ENCODE measurements around the gene TUSC2. TPM values are rescaled to one million over a fixed set of nuclear protein-coding genes. Genes with fewer than 3 reads are reported as not detected.

The TUSC2 gene
- total and polyA plus RNA-seq, 2 of the 8 experiments (the other 6 are each of a cell fraction or from before 2014, with no cell fraction given): 33.3 to 65.4 TPM

- TF ChIP-seq SRF (IDR thresholded peaks at IDR 0.05; ENCODE audit: low read depth, low read length) (no peak), SP4 (IDR thresholded peaks at IDR 0.05; ENCODE audit: low read length) (no peak), KDM5A (IDR thresholded peaks at IDR 0.05; ENCODE audit: low read length) (no peak), CHD1 (IDR thresholded peaks at IDR 0.05; ENCODE audit: low read depth, low read length) (no peak), EGR1 (IDR thresholded peaks at IDR 0.05; ENCODE audit: borderline replicate concordance, low read depth, low read length) (peak; percentile 48; the same call in 1 of the 2 replicates), SUZ12 (IDR thresholded peaks at IDR 0.05; ENCODE audit: low read length) (no peak), CREB1 (IDR thresholded peaks at IDR 0.05) (no peak), BACH1 (IDR thresholded peaks at IDR 0.05; ENCODE audit: low read length) (no peak), SAP30 (IDR thresholded peaks at IDR 0.05; ENCODE audit: insufficient read depth, insufficient replicate concordance, low read length) (no peak), CBX5 (IDR thresholded peaks at IDR 0.05; ENCODE audit: low read depth, low read length) (no peak), KDM4A (IDR thresholded peaks at IDR 0.05; ENCODE audit: low read depth, low read length, severe bottlenecking) (peak; percentile 58)
Observed at GRCh38 chr3:50345586-50346234, 17.7 kb upstream of the TUSC2 start, which contains the start of gene ZMYND10 (continued).
